HEK293T (cell line): Measurements from ENCODE around the gene DDI2.
"Not testable (repeated sequence)": the region's sequence is repeated elsewhere in the genome, so short reads cannot be mapped to it uniquely, and the experiment has no call there.

Experiments
- CTCF ChIA-PET: fragments of 350-600 bp; formaldehyde crosslinking; extraction: SDS; loops from one replicate; lab custom pipeline; 2021; ENCODE audit warnings: antibody characterized with exemption, inconsistent platforms; lab: Yijun Ruan, JAX
- POLR2A ChIA-PET: fragments of 350-600 bp; formaldehyde crosslinking; extraction: SDS; loops from one replicate; lab custom pipeline; 2020; ENCODE audit warnings: antibody characterized with exemption, inconsistent platforms; lab: Yijun Ruan, JAX
- DNase-seq: peaks from one replicate; pipeline ENCODE4 v3.0.0; 2012; ENCODE audit warnings: mixed read lengths; ENCODE audit errors: extremely low spot score
- ARNT ChIP-seq: fragments of 450-650 bp; IDR thresholded peaks from 2 replicates; pipeline ENCODE4 v1.6.1; 2017; ENCODE audit warnings: mild to moderate bottlenecking
- BHLHE40 ChIP-seq: fragments of 450-650 bp; IDR thresholded peaks from 2 replicates; pipeline ENCODE4 v1.6.1; 2016; ENCODE audit warnings: mild to moderate bottlenecking, moderate library complexity, borderline replicate concordance
- CTBP1 ChIP-seq: fragments of 450-650 bp; IDR thresholded peaks from 2 replicates; pipeline ENCODE4 v1.6.1; 2016; ENCODE audit warnings: borderline replicate concordance
- ELF4 ChIP-seq: fragments of 450-650 bp; IDR thresholded peaks from 2 replicates; pipeline ENCODE4 v1.6.1; 2017; ENCODE audit warnings: antibody characterized with exemption
- FOXA1 ChIP-seq: fragments of 450-650 bp; IDR thresholded peaks from 2 replicates; pipeline ENCODE4 v1.6.1; 2016; ENCODE audit warnings: mild to moderate bottlenecking
- FOXK2 ChIP-seq: fragments of 450-650 bp; IDR thresholded peaks from 2 replicates; pipeline ENCODE4 v1.6.1; 2016; ENCODE audit warnings: mild to moderate bottlenecking
- FOXM1 ChIP-seq: fragments of 450-650 bp; IDR thresholded peaks from 2 replicates; pipeline ENCODE4 v1.6.1; 2017; ENCODE audit warnings: mild to moderate bottlenecking, borderline replicate concordance
- HDGF ChIP-seq: fragments of 450-650 bp; IDR thresholded peaks from 2 replicates; pipeline ENCODE4 v1.6.1; 2017; ENCODE audit warnings: antibody characterized with exemption, borderline replicate concordance
- L3MBTL2 ChIP-seq: fragments of 450-650 bp; conservative IDR thresholded peaks from 2 replicates; pipeline ENCODE4 v1.6.1; 2016; ENCODE audit warnings: mild to moderate bottlenecking
- LEF1 ChIP-seq: fragments of 450-650 bp; IDR thresholded peaks from 2 replicates; pipeline ENCODE4 v1.6.1; 2017; ENCODE audit warnings: mild to moderate bottlenecking, borderline replicate concordance
- NFRKB ChIP-seq: fragments of 450-650 bp; IDR thresholded peaks from 2 replicates; pipeline ENCODE4 v1.6.1; 2016; ENCODE audit warnings: mild to moderate bottlenecking, moderate library complexity
- PKNOX1 ChIP-seq: fragments of 450-650 bp; IDR thresholded peaks from 2 replicates; pipeline ENCODE4 v1.6.1; 2016
- SP1 ChIP-seq: fragments of 450-650 bp; IDR thresholded peaks from 2 replicates; pipeline ENCODE4 v1.6.1; 2017
- SUZ12 ChIP-seq: fragments of 450-650 bp; IDR thresholded peaks from 2 replicates; pipeline ENCODE4 v1.6.1; 2016; ENCODE audit warnings: mild to moderate bottlenecking
- TARDBP ChIP-seq: fragments of 450-650 bp; IDR thresholded peaks from 2 replicates; pipeline ENCODE4 v1.6.1; 2016
- ZNF384 ChIP-seq: fragments of 450-650 bp; IDR thresholded peaks from 2 replicates; pipeline ENCODE4 v1.6.1; 2016

Gene DDI2

DNA sequence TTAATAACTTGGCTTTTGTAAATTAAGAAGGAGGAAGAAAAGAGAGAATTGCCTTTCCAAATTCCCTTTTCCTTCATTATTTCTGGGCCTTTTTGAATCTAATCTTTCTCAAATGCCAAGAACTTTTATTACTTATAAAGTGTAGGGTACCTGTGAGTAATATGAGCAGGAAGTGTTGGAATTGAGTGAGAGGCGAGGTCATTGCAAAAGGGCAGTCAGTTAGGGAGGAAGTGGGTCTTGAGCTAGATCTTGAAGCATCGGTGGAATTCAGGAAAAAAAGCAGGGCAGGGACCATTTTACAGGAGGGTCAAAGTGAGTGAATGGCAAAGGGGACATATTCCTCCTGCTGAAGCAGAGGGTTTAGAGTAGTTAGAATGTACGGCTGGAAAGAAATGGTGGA lies 23.4 kb downstream of the DDI2 start:
- POLR2A ChIA-PET: no interaction called here
- DNase-seq: no peak
- no peak for TF ChIP-seq TARDBP
- TF ChIP-seq ELF4: no peak
- CTCF ChIA-PET: no interaction called here

DNA sequence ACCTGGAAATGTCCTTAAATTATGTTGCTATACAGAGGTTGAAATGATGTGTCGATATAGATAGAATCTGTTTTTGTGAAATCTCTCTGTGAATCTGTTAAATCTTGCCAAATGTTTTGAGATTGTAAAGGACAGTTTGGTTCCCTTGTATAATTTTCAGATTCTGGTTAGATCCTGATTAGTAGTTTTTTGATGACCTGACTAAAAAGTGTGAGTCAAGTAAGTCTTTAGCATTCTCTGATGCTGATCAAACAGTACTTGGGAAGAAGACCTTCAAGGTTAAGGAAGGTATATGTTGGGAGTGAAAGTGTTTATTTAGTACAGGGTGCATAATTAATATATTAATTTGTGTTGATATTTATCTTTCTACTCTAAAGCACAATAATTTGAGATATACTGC lies 32.7 kb downstream of the DDI2 start:
- POLR2A ChIA-PET: no interaction called here
- TF ChIP-seq SP1 (no peak), TARDBP (no peak), PKNOX1 (no peak), HDGF (no peak), FOXA1 (no peak), L3MBTL2 (no peak), FOXK2 (no peak), SUZ12 (no peak), BHLHE40 (no peak), ZNF384 (no peak), ARNT (no peak), NFRKB (no peak), LEF1 (no peak)
- CTCF ChIA-PET: no interaction called here
- DNase-seq: no peak

DNA sequence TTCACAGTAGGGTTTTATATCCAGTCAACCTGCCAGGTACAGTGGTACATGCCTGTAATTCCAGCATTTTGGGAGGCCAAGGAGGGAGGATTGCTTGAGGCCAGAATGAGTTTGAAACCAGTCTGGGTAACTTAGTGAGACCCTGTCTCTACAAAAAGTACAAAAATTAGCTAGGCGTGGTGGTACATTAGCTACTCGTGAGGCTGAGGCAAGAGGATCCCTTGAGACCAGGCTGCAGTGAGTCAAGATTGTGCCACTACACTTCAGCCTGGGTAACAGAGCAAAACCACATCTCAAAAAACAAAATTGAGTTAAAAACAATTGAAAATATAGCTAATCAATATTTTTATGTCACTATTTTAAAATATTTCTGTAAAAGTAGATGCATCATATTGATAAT lies 33.2 kb downstream of the DDI2 start:
- DNase-seq: no peak
- ChIA-PET CTCF (no interaction called here), POLR2A (no interaction called here)
- TF ChIP-seq BHLHE40: no peak
- no peak for TF ChIP-seq CTBP1
- TF ChIP-seq LEF1: no peak
- no peak for TF ChIP-seq FOXM1
- TF ChIP-seq ZNF384: no peak
- no peak for TF ChIP-seq SUZ12
- no peak for TF ChIP-seq FOXK2
- TF ChIP-seq HDGF: no peak
- TF ChIP-seq TARDBP: no peak
- TF ChIP-seq NFRKB: no peak
- TF ChIP-seq PKNOX1: no peak
- TF ChIP-seq L3MBTL2: no peak
- TF ChIP-seq SP1: no peak
- no peak for TF ChIP-seq FOXA1
- no peak for TF ChIP-seq ELF4
- TF ChIP-seq ARNT: no peak

DNA sequence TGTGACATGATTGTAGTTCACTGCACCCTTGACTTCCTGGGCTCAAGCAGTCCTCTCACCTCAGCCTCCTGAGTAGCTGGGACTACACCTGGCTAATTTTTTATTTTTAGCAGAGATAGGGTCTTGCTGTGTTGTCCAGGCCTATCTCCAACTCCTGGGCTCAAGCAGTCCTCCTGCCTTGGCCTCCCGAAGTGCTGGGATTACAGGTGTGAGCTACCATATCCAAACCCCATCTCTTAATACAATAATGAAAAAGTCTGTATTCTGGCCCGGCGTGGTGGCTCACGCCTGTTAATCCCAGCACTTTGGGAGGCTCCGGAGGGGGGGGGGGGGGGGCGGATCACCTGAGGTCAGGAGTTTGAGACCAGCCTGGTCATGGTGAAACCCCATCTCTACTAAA lies 34.9 kb downstream of the DDI2 start:
- CTCF ChIA-PET, POLR2A ChIA-PET, DNase-seq: not testable (repeated sequence)

GRCh38 chr1:15654091-15654690 lies 36.9 kb downstream of the DDI2 start:
- DNase-seq: no peak
- TF ChIP-seq ARNT: no peak
- no peak for TF ChIP-seq LEF1
- no peak for TF ChIP-seq PKNOX1
- TF ChIP-seq ELF4: no peak
- no peak for TF ChIP-seq HDGF
- TF ChIP-seq L3MBTL2: no peak
- TF ChIP-seq ZNF384: no peak
- no peak for TF ChIP-seq NFRKB
- TF ChIP-seq FOXA1: no peak
- no peak for TF ChIP-seq TARDBP
- no peak for TF ChIP-seq FOXK2
- CTCF ChIA-PET: no interaction called here
- POLR2A ChIA-PET: interaction anchor here (1.1 kb wide), 1 partner anchor 36 kb away, joined by 3 read pairs; no protein-coding TSS in a partner anchor

DNA sequence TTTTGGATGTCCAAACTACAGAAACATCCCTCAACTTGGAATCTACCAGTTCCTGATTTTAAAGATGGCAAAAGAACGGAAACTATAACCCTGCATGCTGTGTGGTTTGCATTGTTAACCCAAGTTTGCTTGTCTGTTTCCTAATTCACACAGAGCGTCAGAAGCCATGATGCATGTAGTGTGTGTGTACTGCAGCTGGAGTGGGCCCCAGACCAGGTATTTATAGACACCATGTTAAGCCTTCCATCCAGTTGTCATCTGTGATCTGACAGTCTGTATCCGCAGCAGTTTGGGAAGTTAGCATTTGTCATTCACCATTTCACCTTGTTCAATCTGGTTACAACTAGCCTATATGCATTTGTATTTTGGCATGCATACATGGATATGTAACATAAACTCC lies 39.2 kb downstream of the DDI2 start:
- ChIA-PET POLR2A (no interaction called here), CTCF (no interaction called here)
- DNase-seq: no peak
- TF ChIP-seq CTBP1 (no peak), TARDBP (no peak), LEF1 (no peak), HDGF (no peak), SUZ12 (no peak), FOXK2 (no peak), L3MBTL2 (no peak), ELF4 (no peak), FOXM1 (no peak), NFRKB (no peak), PKNOX1 (no peak), SP1 (no peak), FOXA1 (no peak), BHLHE40 (no peak), ARNT (no peak), ZNF384 (no peak)
